Uterus (tissue), 4 donors: ENCODE measurements around the gene WHAMM. TPM values are rescaled to one million over a fixed set of nuclear protein-coding genes. Genes with fewer than 3 reads are reported as not detected.

Experiments used
- DNase-seq, 2 donors: peaks; one replicate each; pipeline ENCODE4 v3.0.0-alpha.2; 2019 to 2020
- H3K27ac ChIP-seq, 2 donors: fragments of 200-600 bp; sonication (generic); 1 replicate in 1 of 2; 2 replicates in 1 of 2; pipeline ENCODE4 v1.5.1; 2016 to 2018
- H3K27me3 ChIP-seq, 2 donors: fragments of 200-600 bp; sonication (generic); one replicate each; pipeline ENCODE4 v1.5.1; 2018 to 2019; ENCODE audit warnings: control low read depth in 1 of 2
- H3K36me3 ChIP-seq, 2 donors: fragments of 200-600 bp; sonication (generic); one replicate each; pipeline ENCODE4 v1.5.1; 2019; ENCODE audit warnings: control low read depth in 1 of 2
- H3K4me1 ChIP-seq, 2 donors: fragments of 200-600 bp; sonication (generic); one replicate each; pipeline ENCODE4 v1.5.1; 2018 to 2019; ENCODE audit warnings: control low read depth in 1 of 2
- H3K4me3 ChIP-seq, 2 donors: fragments of 200-600 bp; sonication (generic); 1 replicate in 1 of 2; 2 replicates in 1 of 2; pipeline ENCODE4 v1.5.1; 2018 to 2019; ENCODE audit warnings: mild to moderate bottlenecking in 1 of 2
- H3K9me3 ChIP-seq, 2 donors: fragments of 200-600 bp; sonication (generic); one replicate each; pipeline ENCODE4 v1.5.1; 2019; ENCODE audit warnings: control low read depth in 1 of 2
- CTCF ChIP-seq, 4 experiments: fragments of 200-600 bp in 2 of 4; fragments of 450-650 bp in 2 of 4; sonication (generic) in 2 of 4; IDR thresholded peaks; one replicate each; pipeline ENCODE4 v1.5.1; 2016 to 2019; ENCODE audit warnings: antibody characterized with exemption in 4 of 4, mild to moderate bottlenecking in 2 of 4, moderate library complexity in 1 of 4
- POLR2A ChIP-seq, 2 donors: fragments of 450-650 bp; IDR thresholded peaks; one replicate each; pipeline ENCODE4 v1.6.1; 2016; ENCODE audit warnings: antibody characterized with exemption in 2 of 2, mild to moderate bottlenecking in 1 of 2, moderate library complexity in 1 of 2
- intact Hi-C: fragments of 100-400 bp; cut with DNase I; formaldehyde crosslinking; loops from one replicate; pipeline ENCODE4 v1.15.1; 2023; ENCODE audit warnings: low total_unique reads
- total RNA-seq, 4 donors: library from RNA; depleted of rRNA in 3 of 4; stranded (reverse); fragments of >200 nt in 3 of 4; gene quantifications; one replicate each; pipeline versions ENCODE4 v1.1.0 to v1.2.4, GENCODE V29; 2014 to 2023
- donor health status: DM: yes; HTN: yes; CAD: no.

The WHAMM gene
- total RNA-seq, 4 donors from 2014 or later = 3.5 to 10.8 (median 5.2) TPM

GRCh38 chr15:82832601-82833361 lies 23.4 kb downstream of the WHAMM start:
- no peak for DNase-seq
- no peaks in the 10 kb centered on the region for H3K27me3 ChIP-seq
- intact Hi-C loops = no loop called here
- no peaks in the 10 kb centered on the region for H3K9me3 ChIP-seq
- no peaks in the 10 kb centered on the region for H3K4me1 ChIP-seq
- H3K36me3 ChIP-seq = no peaks in the 10 kb centered on the region
- no peak overlapping the region for H3K4me3 ChIP-seq
- no peak overlapping the region for H3K27ac ChIP-seq
- no peak for TF ChIP-seq CTCF (IDR thresholded peaks at IDR 0.05)
- no peak for TF ChIP-seq POLR2A (IDR thresholded peaks at IDR 0.05)

- no peaks in the 10 kb centered on the region for H3K9me3 ChIP-seq
- intact Hi-C loops = no loop called here
- H3K27me3 ChIP-seq = no peaks in the 10 kb centered on the region
- H3K4me3 ChIP-seq = no peak overlapping the region
- H3K4me1 ChIP-seq = no peaks in the 10 kb centered on the region
- DNase-seq = no peak
- H3K27ac ChIP-seq = no peak overlapping the region
- H3K36me3 ChIP-seq = no peaks in the 10 kb centered on the region
- TF ChIP-seq CTCF (IDR thresholded peaks at IDR 0.05) (no peak), POLR2A (IDR thresholded peaks at IDR 0.05) (no peak)
Observed at GRCh38 chr15:82833362-82833682, 23.9 kb downstream of the WHAMM start.

GRCh38 chr15:82835391-82835917 lies 26.0 kb downstream of the WHAMM start:
- intact Hi-C loops = no loop called here
- no peak overlapping the region for H3K4me3 ChIP-seq
- H3K27me3 ChIP-seq = no peaks in the 10 kb centered on the region
- H3K4me1 ChIP-seq = no peaks in the 10 kb centered on the region
- H3K36me3 ChIP-seq = no peaks in the 10 kb centered on the region
- TF ChIP-seq POLR2A (IDR thresholded peaks at IDR 0.05) = no peak
- H3K27ac ChIP-seq = no peak overlapping the region
- DNase-seq = no peak
- H3K9me3 ChIP-seq = no peaks in the 10 kb centered on the region

- no peaks in the 10 kb centered on the region for H3K4me1 ChIP-seq
- intact Hi-C loops = no loop called here
- peaks cover 0 to 4% of the 10 kb centered on the region in 2 donors for H3K36me3 ChIP-seq
- H3K4me3 ChIP-seq = no peak overlapping the region
- DNase-seq = no peak
- no peaks in the 10 kb centered on the region for H3K27me3 ChIP-seq
- no peaks in the 10 kb centered on the region for H3K9me3 ChIP-seq
- no peak for TF ChIP-seq POLR2A (IDR thresholded peaks at IDR 0.05)
- TF ChIP-seq CTCF (IDR thresholded peaks at IDR 0.05) = no peak
- no peak overlapping the region for H3K27ac ChIP-seq
Observed at GRCh38 chr15:82838096-82838735, 28.8 kb downstream of the WHAMM start.

GRCh38 chr15:82839136-82839535 lies 29.7 kb downstream of the WHAMM start:
- Histone ChIP-seq H3K4me3 (no peak overlapping the region), H3K27me3 (no peaks in the 10 kb centered on the region), H3K4me1 (no peaks in the 10 kb centered on the region), H3K9me3 (no peaks in the 10 kb centered on the region), H3K36me3 (peaks cover 0 to 4% of the 10 kb centered on the region in 2 donors), H3K27ac (no peak overlapping the region)
- TF ChIP-seq CTCF (IDR thresholded peaks at IDR 0.05) (no peak), POLR2A (IDR thresholded peaks at IDR 0.05) (no peak)
- intact Hi-C loops = no loop called here
- DNase-seq = no peak
